Activated CD4-positive, CD25-positive, alpha-beta regulatory T cell treated with anti-CD3 and anti-CD28 coated beads, Interleukin-2, amount 50 U/mL, for 24 hours (primary cell): ENCODE results near the gene SH3BP1.
A peak's percentile ranks its signal among the peaks of the same experiment; 100 is the strongest.

ENCODE experiments used
- ATAC-seq, 2 donors: fragments of 150-1000 bp; cut with Tn5 transposase; one replicate each; pipeline ENCODE4 v1.10.0; 2021; ENCODE audit warnings: mild to moderate bottlenecking in 1 of 2, moderate library complexity in 1 of 2

The SH3BP1 gene

DNA sequence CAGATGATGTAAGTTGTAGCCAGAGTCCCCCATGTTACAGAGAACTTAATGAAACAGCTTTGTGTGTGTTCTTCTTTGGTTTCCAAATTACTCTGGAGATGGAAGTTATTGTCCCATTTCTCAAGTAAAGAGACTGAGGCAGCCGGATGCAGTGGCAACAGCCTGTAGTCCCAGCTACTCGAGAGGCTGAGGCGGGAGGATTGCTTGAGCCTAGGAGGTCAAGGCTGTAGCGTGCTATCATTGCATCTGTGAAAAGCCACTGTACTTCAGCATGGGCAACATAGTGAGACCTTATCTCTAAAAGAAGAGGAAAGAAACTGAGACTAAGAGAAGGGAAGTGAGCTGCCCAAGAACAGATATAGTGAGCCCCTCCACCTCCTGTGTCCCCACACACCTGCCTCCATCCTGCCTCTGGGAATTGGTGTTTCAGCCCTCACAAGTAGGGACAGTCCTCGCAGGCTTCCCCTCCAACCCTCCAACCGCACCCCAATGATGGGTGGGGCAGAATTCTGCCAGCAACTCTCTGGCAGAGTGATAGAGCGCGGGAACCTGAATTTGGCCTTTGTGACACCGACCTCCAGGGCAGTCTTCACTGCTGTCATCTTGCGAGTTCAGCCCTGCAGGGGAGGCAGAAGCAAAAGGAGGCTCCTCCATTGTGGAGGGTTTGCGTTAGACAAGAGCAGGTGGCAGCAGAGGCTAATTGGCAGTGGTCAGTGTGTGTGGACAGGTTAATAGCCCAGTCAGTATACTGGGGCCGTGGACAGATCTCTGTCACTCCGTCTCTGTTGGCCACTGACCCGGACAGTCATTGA, 20.6 kb downstream of the SH3BP1 start:
- no peak for ATAC-seq

GRCh38 chr22:37660709-37661045, 21.2 kb downstream of the SH3BP1 start:
- no peak for ATAC-seq

DNA sequence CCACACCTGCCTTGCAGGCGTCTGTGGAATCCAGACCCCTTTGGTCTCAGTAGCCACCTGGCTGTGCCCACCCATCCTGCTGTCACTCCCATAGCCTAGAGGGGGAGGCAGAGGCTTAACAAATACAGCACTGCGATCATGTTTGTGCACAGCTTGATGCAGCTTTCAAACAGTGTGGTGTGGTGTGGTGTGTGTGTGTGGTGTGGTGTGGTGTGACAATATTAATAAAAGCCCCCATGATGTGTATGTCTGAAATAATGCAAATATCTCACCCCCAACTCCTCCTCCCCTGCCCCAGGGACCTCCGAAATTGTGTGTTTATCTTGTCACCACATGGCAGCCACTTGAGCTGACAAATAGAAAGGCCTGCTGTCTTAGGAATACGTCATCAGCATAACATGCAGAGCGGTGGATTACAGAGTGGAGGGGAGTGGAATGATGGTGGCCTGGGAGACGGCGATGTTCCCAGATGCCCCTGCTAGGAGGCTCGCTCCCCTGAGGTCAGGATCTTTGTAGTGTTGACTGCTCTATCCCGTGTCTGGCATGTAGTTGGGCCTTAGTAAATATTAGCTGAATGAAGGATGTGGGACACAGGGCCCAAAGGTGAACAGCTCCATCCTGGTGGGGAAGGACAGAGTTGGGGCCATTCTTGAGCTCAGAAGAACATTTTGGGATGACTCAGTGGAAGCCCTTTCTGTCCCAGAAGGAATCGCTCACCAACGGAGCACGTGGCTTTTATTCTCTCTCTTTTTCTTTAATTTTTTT, 21.9 kb downstream of the SH3BP1 start:
- ATAC-seq: no peak

DNA sequence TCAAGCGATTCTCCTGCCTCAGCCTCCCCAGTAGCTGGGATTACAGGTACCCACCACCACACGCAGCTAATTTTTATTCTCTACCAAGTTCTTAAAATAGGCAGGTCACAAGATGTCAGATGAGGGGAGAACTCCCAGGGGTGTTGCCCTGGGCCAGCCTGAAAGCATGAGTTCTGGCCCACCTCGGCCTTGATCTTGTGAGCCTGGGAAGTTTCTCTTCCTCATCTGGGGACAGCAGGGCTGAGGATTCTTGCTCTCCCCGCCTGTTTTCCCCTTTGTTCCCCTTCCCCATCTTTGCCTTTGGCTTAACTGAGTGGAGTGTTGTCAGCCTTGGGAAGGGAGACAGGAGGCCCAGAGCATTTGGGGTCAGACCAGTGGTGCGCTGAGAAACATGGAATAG, 22.6 kb downstream of the SH3BP1 start:
- ATAC-seq: no peak

DNA sequence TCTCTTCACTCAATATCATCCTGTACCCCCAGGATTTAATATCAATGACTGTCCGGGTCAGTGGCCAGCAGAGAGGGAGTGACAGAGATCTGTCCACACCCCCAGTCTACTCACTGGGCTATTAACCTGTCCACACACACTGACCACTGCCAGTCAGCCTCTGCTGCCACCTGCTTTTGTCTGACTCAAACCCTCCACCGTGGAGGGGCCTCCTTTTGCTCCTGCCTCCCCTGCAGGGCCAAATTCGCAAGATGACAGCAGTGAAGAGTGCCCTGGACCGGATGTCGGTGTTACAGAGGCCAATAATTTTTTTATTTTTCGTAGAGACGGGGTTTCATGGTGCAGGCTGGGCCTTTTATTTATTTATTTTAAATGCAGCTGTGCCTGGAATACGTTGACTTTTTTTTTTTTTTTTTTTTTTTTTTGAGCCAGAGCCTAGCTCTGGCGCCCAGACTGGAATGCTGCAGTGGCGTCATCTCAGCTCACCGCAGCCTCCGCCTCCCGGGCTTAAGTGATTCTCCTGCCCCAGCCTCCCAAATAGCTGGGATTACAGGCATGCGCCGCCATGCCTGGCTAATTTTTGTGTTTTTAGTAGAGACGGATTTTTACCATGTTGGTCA, 24.2 kb downstream of the SH3BP1 start:
- no peak for ATAC-seq

DNA sequence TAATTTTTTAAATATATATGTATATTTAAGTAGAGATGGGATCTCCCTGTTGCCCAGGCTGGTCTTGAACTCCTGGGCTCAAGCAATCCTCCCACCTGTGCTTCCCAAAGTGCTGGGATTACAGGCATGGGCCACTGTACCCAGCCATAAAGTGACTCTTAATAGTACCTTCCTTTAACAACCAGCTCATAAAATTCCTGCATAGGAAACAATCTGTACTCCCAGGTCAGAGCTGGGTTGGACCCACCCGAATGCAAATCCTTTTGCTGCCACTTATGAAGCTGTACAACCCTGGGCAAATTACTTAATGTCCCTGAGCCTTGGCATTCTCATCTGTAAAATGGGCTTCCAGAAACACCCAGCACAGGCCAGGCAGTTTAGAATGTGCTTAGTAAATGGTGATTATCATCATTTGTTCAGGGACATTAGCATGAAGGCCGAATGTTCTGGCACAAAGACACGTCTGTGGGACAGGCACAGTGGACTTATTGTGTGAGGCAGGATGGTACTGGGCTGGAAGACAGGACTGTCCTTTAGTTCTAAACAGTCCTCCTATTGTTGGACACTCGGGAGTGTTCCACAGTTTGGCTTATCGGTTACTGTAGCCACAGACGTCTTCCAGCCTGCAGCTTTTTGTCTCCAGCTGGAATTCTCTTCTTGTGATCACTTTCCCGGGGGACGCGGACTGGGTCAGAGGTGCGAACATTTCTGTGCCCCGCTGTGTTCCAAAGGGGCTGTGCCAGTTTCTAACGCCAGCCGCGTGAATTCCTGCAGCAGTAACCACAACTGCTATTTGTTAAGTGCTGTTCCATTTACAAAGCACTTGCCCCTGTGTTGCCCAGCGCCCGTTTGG, 25.0 kb downstream of the SH3BP1 start:
- no peak for ATAC-seq

GRCh38 chr22:37665487-37665886, 26.0 kb downstream of the SH3BP1 start:
- ATAC-seq: no peak

DNA sequence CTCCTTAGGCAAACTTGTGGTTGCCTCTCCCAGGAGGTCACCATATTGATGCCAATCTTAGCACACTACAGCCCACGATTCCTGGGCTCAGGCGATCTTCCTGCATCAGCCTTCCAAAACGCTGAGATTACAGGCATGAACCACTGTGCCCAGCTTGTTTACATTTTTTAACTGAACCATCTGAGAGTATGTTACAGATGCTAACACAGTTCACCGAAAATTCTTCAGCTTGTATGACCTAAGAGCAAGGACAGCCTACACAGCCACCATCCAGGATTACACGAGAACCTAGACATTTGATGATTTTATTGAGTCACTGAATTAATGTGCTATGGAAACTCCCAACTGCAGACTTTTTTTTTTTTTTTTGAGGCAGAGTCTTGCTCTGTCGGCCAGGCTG, 30.1 kb downstream of the SH3BP1 start:
- peak; percentile 26 to 34 for ATAC-seq

DNA sequence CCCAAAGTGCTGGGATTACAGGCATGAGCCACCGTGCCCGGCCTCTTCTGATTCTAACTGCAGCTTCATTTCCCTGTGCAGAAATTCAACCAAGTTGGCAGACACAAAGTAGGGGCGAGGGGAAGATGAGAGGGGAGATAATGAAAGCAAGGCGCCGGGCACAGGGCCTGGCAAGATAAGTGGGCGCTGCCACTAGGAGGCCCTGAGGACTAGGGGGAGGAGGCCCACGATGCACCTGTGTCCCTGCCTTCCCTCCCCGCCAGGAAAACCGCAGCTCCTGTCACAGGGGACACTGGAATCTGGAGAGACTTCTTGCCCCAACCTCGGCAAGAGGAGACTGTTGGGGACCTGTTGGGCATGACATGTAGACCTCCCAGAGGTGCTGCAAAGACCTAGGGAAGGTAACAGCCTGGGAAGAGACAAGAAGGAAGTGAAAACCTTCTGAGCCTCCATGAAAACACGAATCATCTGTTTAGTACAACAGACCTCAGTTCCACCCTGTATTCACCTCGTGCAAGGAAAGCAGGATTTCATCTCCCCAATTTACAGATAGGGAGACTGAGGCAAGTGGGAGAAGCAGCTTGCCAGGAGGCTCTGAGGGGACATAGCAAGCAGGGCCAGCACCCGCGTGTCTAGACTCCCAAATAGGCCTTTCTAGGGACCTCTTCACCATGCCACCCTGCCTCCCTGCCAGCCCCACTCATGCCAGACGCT, 32.9 kb downstream of the SH3BP1 start:
- ATAC-seq: no peak

GRCh38 chr22:37672920-37673455, 33.5 kb downstream of the SH3BP1 start:
- ATAC-seq: no peak

DNA sequence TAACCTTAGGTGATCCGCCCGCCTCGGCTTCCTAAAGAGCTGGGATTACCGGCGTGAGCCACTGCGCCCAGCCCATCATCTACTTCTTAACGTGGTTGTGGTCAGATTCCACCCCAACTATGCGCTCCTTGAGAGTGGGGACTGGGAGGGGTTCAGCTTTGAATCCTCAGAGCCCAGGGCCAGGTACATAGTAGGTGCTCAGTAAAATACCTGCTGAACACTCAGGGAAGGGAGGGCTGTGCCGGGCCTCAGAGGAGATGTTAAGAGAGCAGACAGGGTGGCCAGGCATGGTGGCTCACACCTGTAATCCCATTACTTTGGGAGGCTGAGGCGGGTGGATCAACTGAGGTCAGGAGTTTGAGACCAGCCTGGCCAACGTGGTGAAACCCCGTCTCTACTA, 34.8 kb downstream of the SH3BP1 start:
- ATAC-seq: no peak

GRCh38 chr22:37674951-37675929, 35.8 kb downstream of the SH3BP1 start, which contains the start of gene LGALS1:
Gene LGALS1, plus strand, starts transcription at chr22:37675636. Its CDS starts 67 bp downstream, at chr22:37675703.
- peak; percentile 28 to 38 for ATAC-seq

DNA sequence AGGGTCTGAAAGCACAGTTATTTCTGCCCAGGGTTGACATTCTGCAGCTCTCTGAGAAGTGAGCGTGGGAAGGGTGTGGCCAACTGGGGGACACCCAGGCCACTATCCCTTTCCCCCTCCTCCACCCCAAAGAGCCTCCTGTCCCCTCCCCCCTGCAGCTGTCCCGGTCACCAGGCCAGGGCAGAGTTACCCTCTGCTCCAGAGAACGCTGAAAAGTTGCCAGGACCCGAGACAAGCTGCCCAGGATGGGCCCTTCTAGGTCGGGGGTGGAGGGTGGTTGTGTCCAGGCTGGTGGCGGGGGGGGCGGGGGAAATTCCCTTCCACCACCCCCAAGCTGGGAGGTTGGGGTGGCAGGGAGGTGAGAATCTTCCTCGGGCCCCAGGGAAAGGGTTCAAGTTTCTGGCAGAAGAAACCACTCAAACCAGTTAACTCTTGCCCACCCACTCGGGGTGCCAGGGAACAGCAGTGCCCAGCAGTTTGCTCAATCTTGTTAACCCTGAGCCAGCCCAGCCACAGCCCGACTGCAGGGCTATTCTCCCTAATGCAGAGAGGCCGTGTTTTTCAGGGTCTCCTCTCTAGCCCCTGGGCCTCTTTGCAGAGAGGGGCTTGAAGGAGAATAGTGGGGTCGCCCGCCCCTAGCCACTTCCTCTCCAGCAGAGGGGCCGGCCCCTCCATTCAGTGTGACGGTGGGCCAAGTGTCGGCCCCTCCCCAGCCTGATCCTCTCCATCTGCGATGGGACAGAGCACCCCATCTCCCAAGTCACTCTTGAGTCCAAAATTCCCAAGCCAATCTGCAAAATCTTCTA, 36.7 kb downstream of the SH3BP1 start:
- ATAC-seq: no peak

DNA sequence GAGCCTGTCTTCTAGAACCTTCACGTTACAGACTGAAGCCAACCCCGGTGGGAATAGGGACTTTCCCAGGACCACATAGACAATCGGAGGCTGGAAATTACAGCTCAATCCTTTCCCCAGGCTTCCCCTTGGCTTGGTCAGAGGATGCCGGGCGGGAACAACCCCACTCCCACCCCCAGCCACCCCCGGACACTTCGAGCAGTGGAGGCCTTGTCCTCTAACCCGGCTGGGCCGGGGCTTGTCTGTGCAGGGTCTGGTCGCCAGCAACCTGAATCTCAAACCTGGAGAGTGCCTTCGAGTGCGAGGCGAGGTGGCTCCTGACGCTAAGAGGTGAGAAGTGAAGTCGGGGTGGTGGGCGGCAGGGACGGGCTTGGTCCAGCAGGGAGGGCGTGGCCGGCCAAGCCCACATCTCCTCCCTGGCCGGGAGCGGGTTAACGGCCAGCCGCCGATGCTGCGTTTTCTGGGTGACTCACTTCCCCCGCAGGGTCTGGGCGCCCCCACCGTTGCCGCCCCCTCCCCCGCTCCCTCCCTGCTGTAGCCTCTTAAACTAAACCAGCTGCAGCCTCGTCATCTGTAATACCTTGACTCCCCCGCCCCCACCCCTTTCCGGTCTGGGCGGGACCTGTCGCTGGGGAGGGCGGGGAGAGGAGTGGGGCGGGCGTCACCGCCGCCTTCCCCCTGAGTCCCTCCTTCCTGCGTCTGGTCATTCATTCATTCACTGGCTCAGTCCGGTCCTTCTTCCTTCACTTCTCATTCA, 37.4 kb downstream of the SH3BP1 start:
- ATAC-seq: peak; percentile 88 to 90

DNA sequence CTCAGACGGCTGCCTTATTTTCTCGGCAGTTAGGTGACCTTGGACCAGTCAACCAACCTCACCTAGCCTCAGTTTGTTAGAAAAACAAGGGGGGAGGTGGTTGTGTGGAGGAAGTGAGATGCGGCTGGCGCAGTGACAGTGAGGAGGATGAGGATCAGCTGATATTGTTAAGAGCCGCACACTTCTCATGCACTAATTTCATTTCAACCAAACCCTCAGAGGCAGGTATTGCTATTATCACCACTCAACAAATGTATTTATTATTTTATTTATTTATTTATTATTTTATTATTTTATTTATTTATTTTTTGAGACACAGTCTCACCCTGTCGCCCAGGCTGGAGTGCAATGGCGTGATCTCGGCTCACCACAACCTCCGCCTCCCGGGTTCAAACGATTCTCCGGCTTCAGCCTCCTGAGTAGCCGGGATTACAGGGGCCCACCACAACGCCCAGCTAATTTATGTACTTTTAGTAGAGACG, 38.1 kb downstream of the SH3BP1 start:
- peak; percentile 26 to 28 for ATAC-seq

- ATAC-seq: no peak
Measured at GRCh38 chr22:37678372-37678771, 38.9 kb downstream of the SH3BP1 start.

DNA sequence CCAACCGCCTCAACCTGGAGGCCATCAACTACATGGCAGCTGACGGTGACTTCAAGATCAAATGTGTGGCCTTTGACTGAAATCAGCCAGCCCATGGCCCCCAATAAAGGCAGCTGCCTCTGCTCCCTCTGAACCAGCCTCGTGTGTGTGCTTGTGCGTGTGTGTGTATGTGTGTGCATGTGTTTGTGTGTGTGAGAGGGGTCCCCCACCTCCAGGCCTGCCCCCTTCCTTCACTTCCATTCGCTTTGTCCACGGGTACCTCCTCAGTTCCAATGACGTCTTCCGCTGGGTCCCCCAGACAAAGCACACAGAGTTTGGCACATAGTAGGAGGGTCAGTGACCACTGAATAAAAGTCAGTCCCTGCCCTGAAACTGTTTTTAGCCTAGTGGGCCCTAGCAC, 40.2 kb downstream of the SH3BP1 start:
- no peak for ATAC-seq

GRCh38 chr22:37680191-37680851, 40.9 kb downstream of the SH3BP1 start:
- no peak for ATAC-seq
